Loucy (cell line): Measurements from ENCODE around the gene FBXL19.

Experiments used
- H2AFZ ChIP-seq: fragments of 200-600 bp; sonication (generic); 2 replicates; pipeline ENCODE4 v1.6.0; 2016; ENCODE audit warnings: antibody characterized with exemption, mild to moderate bottlenecking, low read length, moderate library complexity
- H3F3A ChIP-seq: fragments of 200-600 bp; 2 replicates; pipeline ENCODE4 v1.6.0; 2016; ENCODE audit warnings: antibody characterized with exemption, low read depth, mild to moderate bottlenecking
- H3K27me3 ChIP-seq: fragments of 200-600 bp; sonication (generic); 2 replicates; pipeline ENCODE4 v1.6.1; 2014; ENCODE audit warnings: low read length, mild to moderate bottlenecking; ENCODE audit not compliant: insufficient read depth, poor library complexity, severe bottlenecking
- H3K36me3 ChIP-seq: fragments of 200-600 bp; sonication (generic); 2 replicates; pipeline ENCODE4 v1.6.1; 2016; ENCODE audit warnings: low read length; ENCODE audit not compliant: insufficient read depth
- H3K4me1 ChIP-seq: fragments of 200-600 bp; sonication (generic); 2 replicates; pipeline ENCODE4 v1.5.1; 2014; ENCODE audit warnings: low read length, mild to moderate bottlenecking; ENCODE audit not compliant: insufficient read depth, poor library complexity, severe bottlenecking
- H3K4me2 ChIP-seq: fragments of 200-600 bp; sonication (generic); 2 replicates; pipeline ENCODE4 v1.6.0; 2014; ENCODE audit warnings: antibody characterized with exemption, low read length, low read depth, mild to moderate bottlenecking; ENCODE audit not compliant: poor library complexity, severe bottlenecking
- H3K4me3 ChIP-seq: fragments of 200-600 bp; sonication (generic); 2 replicates; pipeline ENCODE4 v1.5.1; 2014; ENCODE audit warnings: low read length, mild to moderate bottlenecking, mixed read lengths; ENCODE audit not compliant: poor library complexity, severe bottlenecking
- H3K79me2 ChIP-seq: fragments of 200-600 bp; sonication (generic); 2 replicates; pipeline ENCODE4 v1.6.1; 2014; ENCODE audit warnings: low read length; ENCODE audit not compliant: insufficient read depth
- H3K9ac ChIP-seq: fragments of 200-600 bp; sonication (generic); 2 replicates; pipeline ENCODE4 v1.6.0; 2014; ENCODE audit warnings: mild to moderate bottlenecking, low read depth, low read length, moderate library complexity; ENCODE audit not compliant: poor library complexity, severe bottlenecking
- H3K9me2 ChIP-seq: fragments of 200-600 bp; sonication (generic); replicated peaks from 2 replicates; pipeline ENCODE4 v1.6.1; 2016; ENCODE audit warnings: low read depth, low read length, mixed read lengths
- H3K9me3 ChIP-seq: fragments of 200-600 bp; sonication (generic); 2 replicates; pipeline ENCODE4 v1.6.1; 2014; ENCODE audit warnings: mild to moderate bottlenecking, antibody characterized with exemption, low read length, low read depth; ENCODE audit not compliant: insufficient read depth
- H4K20me1 ChIP-seq: fragments of 200-600 bp; sonication (generic); 2 replicates; pipeline ENCODE4 v1.6.0; 2014; ENCODE audit warnings: antibody characterized with exemption, low read length, mild to moderate bottlenecking; ENCODE audit not compliant: insufficient read depth, poor library complexity, severe bottlenecking
- EZH2phosphoT487 ChIP-seq: fragments of 200-600 bp; IDR thresholded peaks from 2 replicates; pipeline ENCODE4 v1.6.1; 2018; ENCODE audit warnings: antibody characterized with exemption, mild to moderate bottlenecking, moderate library complexity, borderline replicate concordance
- TF ChIP-seq, protein P1 (sequence below): fragments of 200-600 bp; sonication (generic); conservative IDR thresholded peaks from 2 replicates; pipeline ENCODE4 v1.5.1; 2014; ENCODE audit warnings: mild to moderate bottlenecking, antibody characterized with exemption, low read length

The FBXL19 gene

DNA sequence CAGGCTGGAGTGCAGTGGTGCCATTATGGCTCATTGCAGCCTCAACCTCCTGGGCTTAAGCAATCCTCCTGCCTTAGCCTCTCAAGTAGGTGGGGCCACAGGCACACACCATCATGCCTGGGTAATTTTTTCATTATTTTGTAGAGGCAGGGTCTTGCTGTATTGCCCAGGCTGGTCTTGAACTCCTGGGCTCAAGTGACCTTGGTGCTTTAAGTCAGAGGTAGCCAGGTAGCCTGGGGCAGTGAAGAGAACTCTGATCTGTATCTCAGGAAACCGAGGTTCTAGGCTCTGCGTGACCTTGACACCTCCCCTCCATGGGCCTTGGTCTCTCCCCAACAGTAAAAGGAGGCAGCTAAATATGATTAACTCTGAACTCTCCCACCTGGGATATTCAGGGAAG, 23.6 kb upstream of the FBXL19 start:
- Histone ChIP-seq H3K27me3 (no peaks in the 10 kb centered on the region), H4K20me1 (no peaks in the 10 kb centered on the region), H3F3A (peaks cover 29% of the 10 kb centered on the region), H3K9me3 (no peaks in the 10 kb centered on the region), H3K4me2 (no peak overlapping the region), H2AFZ (no peak overlapping the region), H3K36me3 (no peaks in the 10 kb centered on the region), H3K9me2 (no peaks in the 10 kb centered on the region), H3K4me3 (no peak overlapping the region), H3K79me2 (no peaks in the 10 kb centered on the region), H3K9ac (no peak overlapping the region), H3K4me1 (peaks cover 39% of the 10 kb centered on the region)
- TF ChIP-seq, protein P1, sequence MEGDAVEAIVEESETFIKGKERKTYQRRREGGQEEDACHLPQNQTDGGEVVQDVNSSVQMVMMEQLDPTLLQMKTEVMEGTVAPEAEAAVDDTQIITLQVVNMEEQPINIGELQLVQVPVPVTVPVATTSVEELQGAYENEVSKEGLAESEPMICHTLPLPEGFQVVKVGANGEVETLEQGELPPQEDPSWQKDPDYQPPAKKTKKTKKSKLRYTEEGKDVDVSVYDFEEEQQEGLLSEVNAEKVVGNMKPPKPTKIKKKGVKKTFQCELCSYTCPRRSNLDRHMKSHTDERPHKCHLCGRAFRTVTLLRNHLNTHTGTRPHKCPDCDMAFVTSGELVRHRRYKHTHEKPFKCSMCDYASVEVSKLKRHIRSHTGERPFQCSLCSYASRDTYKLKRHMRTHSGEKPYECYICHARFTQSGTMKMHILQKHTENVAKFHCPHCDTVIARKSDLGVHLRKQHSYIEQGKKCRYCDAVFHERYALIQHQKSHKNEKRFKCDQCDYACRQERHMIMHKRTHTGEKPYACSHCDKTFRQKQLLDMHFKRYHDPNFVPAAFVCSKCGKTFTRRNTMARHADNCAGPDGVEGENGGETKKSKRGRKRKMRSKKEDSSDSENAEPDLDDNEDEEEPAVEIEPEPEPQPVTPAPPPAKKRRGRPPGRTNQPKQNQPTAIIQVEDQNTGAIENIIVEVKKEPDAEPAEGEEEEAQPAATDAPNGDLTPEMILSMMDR: no peak

- no peak overlapping the region for H3K9ac ChIP-seq
- no peak overlapping the region for H3K4me2 ChIP-seq
- TF ChIP-seq, protein P1: no peak
- no peak for TF ChIP-seq EZH2phosphoT487
- H3K36me3 ChIP-seq: no peaks in the 10 kb centered on the region
- H2AFZ ChIP-seq: no peak overlapping the region
- peaks cover 38% of the 10 kb centered on the region for H3K4me1 ChIP-seq
- no peaks in the 10 kb centered on the region for H3K79me2 ChIP-seq
- no peaks in the 10 kb centered on the region for H3K9me3 ChIP-seq
- H4K20me1 ChIP-seq: no peaks in the 10 kb centered on the region
- peaks cover 2% of the 10 kb centered on the region for H3K27me3 ChIP-seq
- peaks cover 23% of the 10 kb centered on the region for H3F3A ChIP-seq
- no peak overlapping the region for H3K4me3 ChIP-seq
- no peaks in the 10 kb centered on the region for H3K9me2 ChIP-seq
Observed at GRCh38 chr16:30900588-30900987, 22.8 kb upstream of the FBXL19 start.

DNA sequence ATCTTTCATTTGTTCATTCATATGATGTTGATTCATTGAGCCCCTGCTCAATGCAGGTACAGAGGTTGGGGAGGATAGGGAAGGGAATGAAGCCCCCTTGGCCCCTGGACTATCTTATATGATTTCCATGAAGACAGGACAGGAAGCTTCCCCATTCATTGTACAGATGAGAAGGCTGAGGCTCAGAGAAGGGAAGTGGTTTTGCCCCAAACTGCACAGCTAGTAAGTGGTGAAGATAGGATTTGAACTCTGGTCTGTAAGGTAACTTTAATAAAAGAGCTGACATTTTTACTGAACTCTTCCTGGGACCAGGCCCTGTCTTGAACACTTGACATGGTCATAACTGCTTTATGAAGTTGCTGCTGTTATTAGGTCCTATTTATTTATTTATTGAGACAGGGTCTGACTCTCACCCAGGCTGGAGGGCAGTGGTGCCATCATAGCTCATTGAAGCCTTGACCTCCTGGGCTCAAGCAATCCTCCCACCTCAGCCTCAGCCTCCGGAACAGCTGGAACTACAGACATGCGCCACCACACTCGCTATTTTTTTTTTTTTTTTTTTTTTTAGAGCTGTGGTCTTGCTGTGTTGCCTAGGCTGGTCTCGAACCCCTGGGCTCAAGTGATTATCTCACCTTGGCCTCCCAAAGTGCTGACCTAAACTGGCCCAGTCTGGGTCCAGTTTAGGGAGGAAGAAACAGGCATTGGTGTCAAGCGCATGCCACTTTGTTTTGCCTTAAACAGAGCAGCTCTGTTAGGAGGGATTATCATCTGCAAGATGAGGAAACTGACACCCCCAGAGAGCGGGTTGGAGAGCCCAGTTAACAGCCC, 22.0 kb upstream of the FBXL19 start:
- Histone ChIP-seq H3K9me2 (no peaks in the 10 kb centered on the region), H3K4me3 (peak overlapping the region; percentile 81), H3K36me3 (no peaks in the 10 kb centered on the region), H2AFZ (peak overlapping the region; percentile 80), H3F3A (peaks cover 20% of the 10 kb centered on the region), H4K20me1 (no peaks in the 10 kb centered on the region), H3K79me2 (no peaks in the 10 kb centered on the region), H3K4me1 (peaks cover 35% of the 10 kb centered on the region), H3K9me3 (no peaks in the 10 kb centered on the region), H3K27me3 (peaks cover 10% of the 10 kb centered on the region), H3K9ac (peak overlapping the region; percentile 73), H3K4me2 (peak overlapping the region; percentile 86)
- TF ChIP-seq EZH2phosphoT487: no peak
- TF ChIP-seq, protein P1: no peak
